Measurements from ENCODE around the gene ST8SIA2.

ST8SIA2 gene

GRCh38 chr15:92429378-92430068, 35.8 kb downstream of the ST8SIA2 start:
- no peak for DNase-seq (ENCODE audit: low read depth)
- H3K4me3 ChIP-seq (ENCODE audit: low read depth, low read length) = no peak overlapping the region
- no peak for TF ChIP-seq CTCF (IDR thresholded peaks at IDR 0.05; ENCODE audit: low read depth, low read length, missing control alignments)

GRCh38 chr15:92430069-92430440, 36.4 kb downstream of the ST8SIA2 start:
- TF ChIP-seq CTCF (IDR thresholded peaks at IDR 0.05; ENCODE audit: low read depth, low read length, missing control alignments) = no peak
- no peak overlapping the region for H3K4me3 ChIP-seq (ENCODE audit: low read depth, low read length)
- no peak for DNase-seq (ENCODE audit: low read depth)

GRCh38 chr15:92435145-92435544, 41.5 kb downstream of the ST8SIA2 start:
- DNase-seq (ENCODE audit: low read depth) = no peak
- no peak for TF ChIP-seq CTCF (IDR thresholded peaks at IDR 0.05; ENCODE audit: low read depth, low read length, missing control alignments)
- no peak overlapping the region for H3K4me3 ChIP-seq (ENCODE audit: low read depth, low read length)

GRCh38 chr15:92438471-92438870, 44.8 kb downstream of the ST8SIA2 start:
- H3K4me3 ChIP-seq (ENCODE audit: low read depth, low read length) = no peak overlapping the region
- no peak for TF ChIP-seq CTCF (IDR thresholded peaks at IDR 0.05; ENCODE audit: low read depth, low read length, missing control alignments)
- DNase-seq (ENCODE audit: low read depth) = no peak

GRCh38 chr15:92443381-92443780, 49.7 kb downstream of the ST8SIA2 start:
- H3K4me3 ChIP-seq (ENCODE audit: low read depth, low read length) = no peak overlapping the region
- DNase-seq (ENCODE audit: low read depth) = no peak
- no peak for TF ChIP-seq CTCF (IDR thresholded peaks at IDR 0.05; ENCODE audit: low read depth, low read length, missing control alignments)

- TF ChIP-seq CTCF (IDR thresholded peaks at IDR 0.05; ENCODE audit: low read depth, low read length, missing control alignments) = no peak
- H3K4me3 ChIP-seq (ENCODE audit: low read depth, low read length) = no peak overlapping the region
- DNase-seq (ENCODE audit: low read depth) = no peak
Measured at GRCh38 chr15:92444631-92445030, 51.0 kb downstream of the ST8SIA2 start.

GRCh38 chr15:92448370-92448769, 54.7 kb downstream of the ST8SIA2 start:
- H3K4me3 ChIP-seq (ENCODE audit: low read depth, low read length) = no peak overlapping the region
- DNase-seq (ENCODE audit: low read depth) = no peak
- no peak for TF ChIP-seq CTCF (IDR thresholded peaks at IDR 0.05; ENCODE audit: low read depth, low read length, missing control alignments)
